Stimulated activated CD4-positive, alpha-beta T cell treated with anti-CD3 and anti-CD28 coated beads, Interleukin-15, amount 100 ng/mL, for 48 hours (primary cell): ENCODE results near the gene DYRK1B.

Experiments used
- DNase-seq, 2 donors: peaks; one replicate each; pipeline ENCODE4 v3.0.0-alpha.2; 2020; ENCODE audit warnings: low read depth in 2 of 2

Gene DYRK1B

GRCh38 chr19:39858541-39858940, 24.6 kb upstream of the DYRK1B start:
- no peak for DNase-seq

GRCh38 chr19:39852882-39853281, 18.9 kb upstream of the DYRK1B start:
- no peak for DNase-seq

GRCh38 chr19:39850892-39851291, 16.9 kb upstream of the DYRK1B start:
- no peak for DNase-seq

- no peak for DNase-seq
These were observed 14.4 kb upstream of the DYRK1B start for GRCh38 chr19:39848392-39848791.

GRCh38 chr19:39847525-39847924, 13.6 kb upstream of the DYRK1B start:
- no peak for DNase-seq

- no peak for DNase-seq
These were observed 12.9 kb upstream of the DYRK1B start for GRCh38 chr19:39846678-39847486.

- DNase-seq = peak; percentile 94 to 98
These were observed 12.1 kb upstream of the DYRK1B start, which contains the start of gene FBL for GRCh38 chr19:39845933-39846677. FBL (minus strand) TSS chr19:39846379; CDS start chr19:39846300, 79 bp downstream.

GRCh38 chr19:39845584-39845932, 11.6 kb upstream of the DYRK1B start:
- DNase-seq = no peak

GRCh38 chr19:39845172-39845571, 11.2 kb upstream of the DYRK1B start:
- no peak for DNase-seq

- no peak for DNase-seq
These were observed 10.2 kb upstream of the DYRK1B start for GRCh38 chr19:39843919-39844793.

- DNase-seq = no peak
These were observed 8.9 kb upstream of the DYRK1B start for GRCh38 chr19:39842693-39843435.

- DNase-seq = no peak
These were observed 7.1 kb upstream of the DYRK1B start for GRCh38 chr19:39841041-39841440.

- DNase-seq = no peak
These were observed 6.5 kb upstream of the DYRK1B start for GRCh38 chr19:39840492-39840891.

- DNase-seq = no peak
These were observed 5.8 kb upstream of the DYRK1B start for GRCh38 chr19:39839678-39840327.

- no peak for DNase-seq
These were observed 4.6 kb upstream of the DYRK1B start for GRCh38 chr19:39838569-39838968.

- DNase-seq = no peak
These were observed 4.0 kb upstream of the DYRK1B start for GRCh38 chr19:39837978-39838377.

GRCh38 chr19:39834287-39834841, 402 bp upstream of the DYRK1B start:
- no peak for DNase-seq

GRCh38 chr19:39833160-39833463, 850 bp downstream of the DYRK1B start:
- no peak for DNase-seq

- no peak for DNase-seq
These were observed 1.4 kb downstream of the DYRK1B start for GRCh38 chr19:39832341-39833083.

- no peak for DNase-seq
These were observed 2.3 kb downstream of the DYRK1B start for GRCh38 chr19:39831679-39832078.
